Right ventricle myocardium superior (tissue), 1 donor: ENCODE measurements around the gene ZFYVE9. TPM values are rescaled to one million over a fixed set of nuclear protein-coding genes. Genes with fewer than 3 reads are reported as not detected.

Source experiments
- ATAC-seq: fragments of 200-7000 bp; cut with Tn5 transposase; one replicate; pipeline ENCODE4 v1.9.1; 2020; ENCODE audit warnings: mild to moderate bottlenecking; ENCODE audit not compliant: poor library complexity
- DNase-seq: peaks from one replicate; pipeline ENCODE4 v3.0.0-alpha.2; 2020
- intact Hi-C: fragments of 100-400 bp; cut with DNase I; formaldehyde crosslinking; loops from one replicate; pipeline ENCODE4 v1.11.2; 2022
- total RNA-seq: library from RNA; stranded (reverse); fragmentation: NEBNext Ultra II Directional; extraction: Animal tissue kit (Norgen Biotek cat#: 25700); gene quantifications from one replicate; pipeline ENCODE4 v1.2.1, GENCODE V29; 2021
- donor health status: DM: no; HTN: yes; CAD: no; lungs with severe emphysema.

The ZFYVE9 gene
- total RNA-seq, 1 donor from 2014 or later: 18.4 TPM

GRCh38 chr1:52281518-52281917 lies 139.6 kb downstream of the ZFYVE9 start:
- DNase-seq (no peak), ATAC-seq (no peak)
- intact Hi-C loops: no loop called here

- ATAC-seq: no peak
- intact Hi-C loops: no loop called here
Measured at GRCh38 chr1:52288286-52288685, 146.4 kb downstream of the ZFYVE9 start.

GRCh38 chr1:52294580-52294979 lies 152.7 kb downstream of the ZFYVE9 start:
- DNase-seq: no peak
- intact Hi-C loops: no loop called here
- ATAC-seq: no peak

More at GRCh38 chr1:52288286-52288685, 146.4 kb downstream of the ZFYVE9 start:
- no peak for DNase-seq

- DNase-seq (no peak), ATAC-seq (peak; percentile 58)
- intact Hi-C loops: loop anchor here (2.0 to 5.0 kb wide), 2 partner anchors 154 to 169 kb away; partner anchors contain the start of gene ZFYVE9
Measured at GRCh38 chr1:52296345-52296744, 154.5 kb downstream of the ZFYVE9 start.

- intact Hi-C loops: no loop called here
- ATAC-seq: peak; percentile 94
- peak; percentile 42 for DNase-seq
Measured at GRCh38 chr1:52305417-52306226, 163.7 kb downstream of the ZFYVE9 start.

GRCh38 chr1:52306227-52307006 lies 164.5 kb downstream of the ZFYVE9 start:
- peak; percentile 76 for ATAC-seq
- no peak for DNase-seq
- intact Hi-C loops: no loop called here

- DNase-seq (no peak), ATAC-seq (no peak)
- intact Hi-C loops: no loop called here
Measured at GRCh38 chr1:52321061-52321460, 179.2 kb downstream of the ZFYVE9 start.

- ATAC-seq (no peak), DNase-seq (no peak)
- intact Hi-C loops: no loop called here
Measured at GRCh38 chr1:52323731-52324130, 181.8 kb downstream of the ZFYVE9 start.

GRCh38 chr1:52325786-52326185 lies 183.9 kb downstream of the ZFYVE9 start:
- ATAC-seq (no peak), DNase-seq (no peak)
- intact Hi-C loops: no loop called here

- intact Hi-C loops: no loop called here
- ATAC-seq (no peak), DNase-seq (no peak)
Measured at GRCh38 chr1:52328615-52329014, 186.7 kb downstream of the ZFYVE9 start.

GRCh38 chr1:52332411-52332810 lies 190.5 kb downstream of the ZFYVE9 start:
- ATAC-seq (no peak), DNase-seq (no peak)
- intact Hi-C loops: no loop called here

GRCh38 chr1:52334906-52335528 lies 193.1 kb downstream of the ZFYVE9 start:
- intact Hi-C loops: no loop called here
- ATAC-seq (no peak), DNase-seq (no peak)

GRCh38 chr1:52337439-52337838 lies 195.6 kb downstream of the ZFYVE9 start:
- intact Hi-C loops: no loop called here
- no peak for ATAC-seq
- DNase-seq: no peak

- DNase-seq: no peak
- ATAC-seq: no peak
- intact Hi-C loops: no loop called here
Measured at GRCh38 chr1:52341655-52342260, 199.9 kb downstream of the ZFYVE9 start.

GRCh38 chr1:52343979-52344378 lies 202.1 kb downstream of the ZFYVE9 start:
- intact Hi-C loops: no loop called here
- DNase-seq (no peak), ATAC-seq (no peak)

GRCh38 chr1:52345252-52345651 lies 203.4 kb downstream of the ZFYVE9 start:
- no peak for DNase-seq
- intact Hi-C loops: no loop called here
- ATAC-seq: no peak

GRCh38 chr1:52346653-52347052 lies 204.8 kb downstream of the ZFYVE9 start:
- DNase-seq: no peak
- no peak for ATAC-seq
- intact Hi-C loops: no loop called here

- intact Hi-C loops: no loop called here
- ATAC-seq (peak; percentile 38), DNase-seq (no peak)
Measured at GRCh38 chr1:52348704-52349300, 206.9 kb downstream of the ZFYVE9 start.

GRCh38 chr1:52352690-52353089 lies 210.8 kb downstream of the ZFYVE9 start:
- intact Hi-C loops: no loop called here
- DNase-seq: no peak
- no peak for ATAC-seq
